ENCODE measurements around the gene NHP2.

The NHP2 gene

GRCh38 chr5:178121391-178122276 is 32.1 kb downstream of the NHP2 start:
- peak; percentile 28 for DNase-seq (ENCODE audit: low read depth)
- no peak overlapping the region for H3K4me3 ChIP-seq (ENCODE audit: control insufficient read depth, low read depth, low read length)
- no peak for TF ChIP-seq CTCF (conservative IDR thresholded peaks at IDR 0.05; ENCODE audit: control insufficient read depth, insufficient read depth, low read depth, low read length)

GRCh38 chr5:178120607-178121357 is 32.9 kb downstream of the NHP2 start:
- peak; percentile 65 for DNase-seq (ENCODE audit: low read depth)
- peak; percentile 34 for TF ChIP-seq CTCF (conservative IDR thresholded peaks at IDR 0.05; ENCODE audit: control insufficient read depth, insufficient read depth, low read depth, low read length)
- H3K4me3 ChIP-seq (ENCODE audit: control insufficient read depth, low read depth, low read length): no peak overlapping the region

GRCh38 chr5:178119915-178120606 is 33.6 kb downstream of the NHP2 start:
- TF ChIP-seq CTCF (conservative IDR thresholded peaks at IDR 0.05; ENCODE audit: control insufficient read depth, insufficient read depth, low read depth, low read length): no peak
- H3K4me3 ChIP-seq (ENCODE audit: control insufficient read depth, low read depth, low read length): no peak overlapping the region

GRCh38 chr5:178117923-178118701 is 35.6 kb downstream of the NHP2 start:
- TF ChIP-seq CTCF (conservative IDR thresholded peaks at IDR 0.05; ENCODE audit: control insufficient read depth, insufficient read depth, low read depth, low read length): no peak
- no peak for DNase-seq (ENCODE audit: low read depth)
- no peak overlapping the region for H3K4me3 ChIP-seq (ENCODE audit: control insufficient read depth, low read depth, low read length)

More at GRCh38 chr5:178119915-178120606, 33.6 kb downstream of the NHP2 start:
- DNase-seq (ENCODE audit: low read depth): no peak

- H3K4me3 ChIP-seq (ENCODE audit: control insufficient read depth, low read depth, low read length): no peak overlapping the region
- no peak for DNase-seq (ENCODE audit: low read depth)
Observed at GRCh38 chr5:178116143-178116885, 37.4 kb downstream of the NHP2 start.

More at GRCh38 chr5:178116143-178116885, 37.4 kb downstream of the NHP2 start:
- TF ChIP-seq CTCF (conservative IDR thresholded peaks at IDR 0.05; ENCODE audit: control insufficient read depth, insufficient read depth, low read depth, low read length): no peak

All from fibroblast of mammary gland (primary cell).